ENCODE data around the gene BTBD16. TPM values are rescaled to one million over a fixed set of nuclear protein-coding genes. Genes with fewer than 3 reads are reported as not detected.

Gene BTBD16
- total RNA-seq, 1 experiment from 2014 or later = not detected

GRCh38 chr10:122343936-122344335, 72.8 kb downstream of the BTBD16 start:
- ChIA-PET CTCF (interaction anchor here (0.6 to 1.8 kb wide), 4 partner anchors 30 to 222 kb away, joined by 3 to 7 read pairs (median 6); partner anchors contain the start of gene PLEKHA1), POLR2A (no interaction called here)
- Mint-ChIP-seq H3K27ac (no peak overlapping the region), H3K27me3 (ENCODE audit: low read depth) (peaks cover 19% of the 10 kb centered on the region), H3K9me3 (peaks cover 32% of the 10 kb centered on the region), H3K4me3 (no peak overlapping the region), H3K4me1 (peaks cover 49% of the 10 kb centered on the region), H3K36me3 (peaks cover 29% of the 10 kb centered on the region)
- no peak for DNase-seq (ENCODE audit: low spot score)
- TF ChIP-seq SOX15 (CRISPR knock-in tag; IDR thresholded peaks at IDR 0.05) = no peak
- TF ChIP-seq CTCF (IDR thresholded peaks at IDR 0.05) = no peak
- no peak for TF ChIP-seq SMAD4 (CRISPR knock-in tag; IDR thresholded peaks at IDR 0.05)
- no peak for TF ChIP-seq E2F4 (CRISPR knock-in tag; IDR thresholded peaks at IDR 0.05; ENCODE audit: borderline replicate concordance, low read depth)
- TF ChIP-seq ZBTB21 (CRISPR knock-in tag; IDR thresholded peaks at IDR 0.05; ENCODE audit: borderline replicate concordance) = no peak
- TF ChIP-seq ATF1 (CRISPR knock-in tag; IDR thresholded peaks at IDR 0.05) = no peak
- no peak for TF ChIP-seq ZNF416 (CRISPR knock-in tag; IDR thresholded peaks at IDR 0.05)
- TF ChIP-seq NFATC4 (CRISPR knock-in tag; IDR thresholded peaks at IDR 0.05) = no peak
- TF ChIP-seq ZNF281 (CRISPR knock-in tag; IDR thresholded peaks at IDR 0.05) = no peak
- ATAC-seq = no peak

- Mint-ChIP-seq H3K27me3 (ENCODE audit: low read depth) (peaks cover 28% of the 10 kb centered on the region), H3K4me1 (peaks cover 49% of the 10 kb centered on the region), H3K36me3 (peaks cover 29% of the 10 kb centered on the region), H3K9me3 (peaks cover 41% of the 10 kb centered on the region), H3K4me3 (no peak overlapping the region), H3K27ac (0 out of 2 replicates have a peak overlapping the region, but pooled peaks have one; percentile 33)
- DNase-seq (ENCODE audit: low spot score) (no peak), ATAC-seq (no peak)
- TF ChIP-seq ZNF263 (CRISPR knock-in tag; IDR thresholded peaks at IDR 0.05; ENCODE audit: low read depth) = no peak
- 0 out of 2 replicates have a peak, but pooled peaks have one; percentile 17 for TF ChIP-seq USF1 (CRISPR knock-in tag; IDR thresholded peaks at IDR 0.05)
- TF ChIP-seq CREB1 (CRISPR knock-in tag; IDR thresholded peaks at IDR 0.05) = no peak
- TF ChIP-seq USF2 (CRISPR knock-in tag; IDR thresholded peaks at IDR 0.05) = peak; percentile 32
- TF ChIP-seq ZNF423 (CRISPR knock-in tag; IDR thresholded peaks at IDR 0.05) = no peak
- TF ChIP-seq GABPB1 (CRISPR knock-in tag; IDR thresholded peaks at IDR 0.05) = 0 out of 2 replicates have a peak, but pooled peaks have one; percentile 30
- no peak for TF ChIP-seq SMAD3 (CRISPR knock-in tag; IDR thresholded peaks at IDR 0.05; ENCODE audit: borderline replicate concordance)
- no peak for TF ChIP-seq ATF1 (CRISPR knock-in tag; IDR thresholded peaks at IDR 0.05)
- no peak for TF ChIP-seq ZNF425 (CRISPR knock-in tag; conservative IDR thresholded peaks at IDR 0.05)
- POLR2A ChIA-PET = no interaction called here
- CTCF ChIA-PET = interaction anchor here (0.6 to 1.8 kb wide), 3 partner anchors 29 to 201 kb away, joined by 3 to 7 read pairs (median 4); partner anchors contain the start of gene PLEKHA1
Measured at GRCh38 chr10:122344741-122345258, 73.7 kb downstream of the BTBD16 start.
